Measurements from ENCODE around the gene PNPLA2. TPM values are rescaled to one million over a fixed set of nuclear protein-coding genes. Genes with fewer than 3 reads are reported as not detected.

PNPLA2 gene
- total and polyA plus RNA-seq, 10 of the 15 experiments (the other 5 are each of a cell fraction or from before 2014, with no cell fraction given), result 0.19 to 34.0 (median 8.1) TPM

- no peak for TF ChIP-seq SRF (IDR thresholded peaks at IDR 0.05; ENCODE audit: low read depth in 2 of 2, low read length in 2 of 2)
- no peak for TF ChIP-seq USF2 (IDR thresholded peaks at IDR 0.05; ENCODE audit: borderline replicate concordance, low read depth, low read length)
- TF ChIP-seq STAT1 (conservative IDR thresholded peaks at IDR 0.05), result no peak
- peak; percentile 70 for TF ChIP-seq IKZF1 (conservative IDR thresholded peaks at IDR 0.05)
- peak; percentile 24 for TF ChIP-seq HDAC6 (IDR thresholded peaks at IDR 0.05; ENCODE audit: unreplicated experiment)
- TF ChIP-seq JUNB (IDR thresholded peaks at IDR 0.05), result no peak
- TF ChIP-seq SUPT20H (IDR thresholded peaks at IDR 0.05; ENCODE audit: borderline replicate concordance, control insufficient read depth, low read depth, low read length), result no peak
- TF ChIP-seq CBFB (IDR thresholded peaks at IDR 0.05; ENCODE audit: low read depth), result no peak
- TF ChIP-seq CHD4 (IDR thresholded peaks at IDR 0.05), result no peak
- TF ChIP-seq, protein P1, sequence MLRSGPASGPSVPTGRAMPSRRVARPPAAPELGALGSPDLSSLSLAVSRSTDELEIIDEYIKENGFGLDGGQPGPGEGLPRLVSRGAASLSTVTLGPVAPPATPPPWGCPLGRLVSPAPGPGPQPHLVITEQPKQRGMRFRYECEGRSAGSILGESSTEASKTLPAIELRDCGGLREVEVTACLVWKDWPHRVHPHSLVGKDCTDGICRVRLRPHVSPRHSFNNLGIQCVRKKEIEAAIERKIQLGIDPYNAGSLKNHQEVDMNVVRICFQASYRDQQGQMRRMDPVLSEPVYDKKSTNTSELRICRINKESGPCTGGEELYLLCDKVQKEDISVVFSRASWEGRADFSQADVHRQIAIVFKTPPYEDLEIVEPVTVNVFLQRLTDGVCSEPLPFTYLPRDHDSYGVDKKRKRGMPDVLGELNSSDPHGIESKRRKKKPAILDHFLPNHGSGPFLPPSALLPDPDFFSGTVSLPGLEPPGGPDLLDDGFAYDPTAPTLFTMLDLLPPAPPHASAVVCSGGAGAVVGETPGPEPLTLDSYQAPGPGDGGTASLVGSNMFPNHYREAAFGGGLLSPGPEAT (IDR thresholded peaks at IDR 0.05; ENCODE audit: low read depth), result peak; percentile 22; the same call in 1 of the 2 replicates
- TF ChIP-seq ZNF274 (IDR thresholded peaks at IDR 0.05; ENCODE audit: insufficient read depth, insufficient read length), result no peak
- no peak for TF ChIP-seq MYB (IDR thresholded peaks at IDR 0.05; ENCODE audit: borderline replicate concordance, low read depth, low read length)
- TF ChIP-seq ZZZ3 (IDR thresholded peaks at IDR 0.05; ENCODE audit: control insufficient read depth, insufficient read length, low read depth), result no peak
- TF ChIP-seq BCL11A (IDR thresholded peaks at IDR 0.05; ENCODE audit: low read depth, low read length), result no peak
- no peak for TF ChIP-seq PBX3 (IDR thresholded peaks at IDR 0.05; ENCODE audit: insufficient replicate concordance, low read depth, low read length)
- TF ChIP-seq PAX8 (IDR thresholded peaks at IDR 0.05), result no peak
- TF ChIP-seq, protein P2, sequence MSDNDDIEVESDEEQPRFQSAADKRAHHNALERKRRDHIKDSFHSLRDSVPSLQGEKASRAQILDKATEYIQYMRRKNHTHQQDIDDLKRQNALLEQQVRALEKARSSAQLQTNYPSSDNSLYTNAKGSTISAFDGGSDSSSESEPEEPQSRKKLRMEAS (IDR thresholded peaks at IDR 0.05; ENCODE audit: low read depth, low read length), result no peak
- TF ChIP-seq SPI1 (IDR thresholded peaks at IDR 0.05; ENCODE audit: borderline replicate concordance, insufficient read depth, low read depth, low read length), result no peak
- peak; percentile 55; the same call in 1 of the 2 replicates for TF ChIP-seq ZNF687 (IDR thresholded peaks at IDR 0.05)
- no peak for TF ChIP-seq RELA (IDR thresholded peaks at IDR 0.05; ENCODE audit: borderline replicate concordance, partially characterized antibody)
- no peak for TF ChIP-seq IRF4 (IDR thresholded peaks at IDR 0.05; ENCODE audit: low read depth, low read length)
- peak; percentile 85 for TF ChIP-seq DPF2 (IDR thresholded peaks at IDR 0.05)
Measured at GRCh38 chr11:827146-827896, 8.6 kb downstream of the PNPLA2 start (continued).

Measured in GM12878 (cell line).